ENCODE measurements around the gene C16orf96.

The C16orf96 gene

DNA sequence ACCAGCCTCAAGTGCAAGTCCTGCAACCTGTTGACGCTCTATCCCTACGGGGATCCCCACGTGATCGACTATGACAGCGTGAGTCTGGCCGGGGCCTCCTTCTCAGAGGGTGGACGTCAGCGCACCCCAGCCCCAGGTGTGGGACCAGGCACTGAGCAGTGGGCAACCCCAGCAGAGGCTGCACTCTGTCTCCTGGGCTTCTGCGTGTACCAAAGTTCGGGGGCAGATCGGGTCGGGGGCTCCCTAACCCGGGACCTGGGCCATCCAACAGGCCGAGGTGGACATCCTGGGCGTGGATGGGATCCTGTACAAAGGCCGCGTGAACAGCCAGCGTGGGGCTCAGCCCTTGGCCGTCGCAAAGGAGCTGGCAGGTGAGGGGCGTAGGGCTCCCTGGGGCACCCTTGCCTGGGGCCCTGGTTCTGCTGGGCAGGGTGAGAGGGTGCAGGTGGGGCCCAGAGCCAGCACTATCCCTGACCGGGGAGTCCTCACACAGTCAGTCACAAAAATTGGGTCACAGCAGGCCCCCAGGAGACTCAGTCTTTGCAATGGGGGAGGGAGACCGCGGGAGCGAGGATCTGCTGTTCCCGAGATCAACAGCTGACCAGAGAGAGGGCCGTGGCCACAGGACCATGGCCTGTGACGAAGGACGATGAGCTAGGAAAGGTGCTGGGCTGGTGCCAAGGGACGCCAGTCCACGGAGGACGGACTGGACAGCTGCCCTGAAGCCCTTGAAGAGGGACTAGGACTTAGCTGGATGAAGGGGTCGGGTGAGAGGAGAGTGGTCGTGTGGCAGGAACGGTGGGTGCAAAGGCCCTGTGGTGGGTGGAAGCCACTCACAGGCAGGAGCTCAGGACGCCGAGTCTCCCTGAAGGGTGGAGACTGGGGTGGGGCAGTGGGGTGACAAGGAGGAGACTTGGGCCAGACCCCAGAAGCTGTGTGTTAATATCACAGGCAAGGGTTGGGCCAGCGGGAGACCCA, 38.6 kb downstream of the C16orf96 start:
- in situ Hi-C loops (cut with HindIII; ENCODE audit: low sequenced_read_pairs), result no loop called here

DNA sequence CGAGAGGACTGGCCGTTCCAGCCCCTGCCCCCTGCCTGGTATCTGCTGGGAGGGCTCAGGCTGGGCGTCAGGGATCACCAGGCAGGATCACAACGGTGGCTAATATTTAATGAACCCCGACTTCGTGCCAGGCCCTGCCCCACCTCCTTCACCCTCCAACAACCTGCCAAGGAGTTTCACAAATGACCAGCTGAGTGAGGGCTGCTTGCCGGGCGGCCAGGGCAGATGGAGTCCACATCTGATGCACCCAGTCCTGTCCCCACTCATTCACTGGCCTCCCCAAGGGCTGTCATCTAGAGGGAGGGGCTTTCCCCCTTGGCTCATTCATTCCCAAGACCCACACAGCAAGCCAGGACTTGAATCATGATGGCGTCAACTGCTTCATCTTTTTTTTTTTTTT, 41.0 kb downstream of the C16orf96 start:
- in situ Hi-C loops (cut with HindIII; ENCODE audit: low sequenced_read_pairs), result no loop called here

DNA sequence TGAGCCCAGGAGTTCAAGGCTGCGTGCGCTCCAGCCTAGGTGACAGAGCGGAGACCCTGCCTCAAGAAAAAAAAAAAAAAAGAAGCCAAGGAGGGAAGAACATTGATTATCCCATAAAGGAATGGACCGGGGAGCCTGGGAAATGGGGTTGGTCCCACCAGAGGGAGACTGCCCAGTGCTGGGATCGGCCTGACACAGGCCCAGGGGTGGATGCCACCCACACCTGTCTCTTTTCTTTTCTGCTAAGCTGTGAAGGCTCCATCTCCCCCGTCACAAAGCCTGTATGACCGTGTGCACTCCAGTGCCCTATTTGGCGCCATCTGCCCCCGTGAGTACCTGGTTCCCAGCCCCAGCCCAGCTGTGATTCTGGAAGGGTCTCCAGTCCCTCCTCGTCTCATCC, 42.9 kb downstream of the C16orf96 start:
- in situ Hi-C loops (cut with HindIII; ENCODE audit: low sequenced_read_pairs), result no loop called here

DNA sequence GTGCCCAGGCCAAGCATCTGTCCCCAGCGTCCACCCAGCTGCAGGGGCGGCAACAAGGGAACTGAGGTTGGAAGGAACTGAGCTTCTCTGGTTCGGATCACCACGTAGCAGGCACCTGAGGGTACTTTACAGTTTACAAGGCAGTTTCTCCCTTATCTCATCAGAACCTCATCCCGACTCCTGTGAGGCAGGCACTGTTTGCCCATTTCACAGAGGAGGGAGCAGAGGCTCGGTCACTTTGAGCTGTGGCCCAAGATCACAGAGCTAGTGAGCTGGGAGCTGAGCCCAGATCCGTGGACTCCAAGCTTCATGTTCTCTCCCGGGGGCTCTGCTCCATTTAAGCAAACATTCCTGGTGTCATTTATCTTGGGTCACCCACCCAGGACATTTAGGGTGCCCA, 43.4 kb downstream of the C16orf96 start:
- in situ Hi-C loops (cut with HindIII; ENCODE audit: low sequenced_read_pairs), result no loop called here

DNA sequence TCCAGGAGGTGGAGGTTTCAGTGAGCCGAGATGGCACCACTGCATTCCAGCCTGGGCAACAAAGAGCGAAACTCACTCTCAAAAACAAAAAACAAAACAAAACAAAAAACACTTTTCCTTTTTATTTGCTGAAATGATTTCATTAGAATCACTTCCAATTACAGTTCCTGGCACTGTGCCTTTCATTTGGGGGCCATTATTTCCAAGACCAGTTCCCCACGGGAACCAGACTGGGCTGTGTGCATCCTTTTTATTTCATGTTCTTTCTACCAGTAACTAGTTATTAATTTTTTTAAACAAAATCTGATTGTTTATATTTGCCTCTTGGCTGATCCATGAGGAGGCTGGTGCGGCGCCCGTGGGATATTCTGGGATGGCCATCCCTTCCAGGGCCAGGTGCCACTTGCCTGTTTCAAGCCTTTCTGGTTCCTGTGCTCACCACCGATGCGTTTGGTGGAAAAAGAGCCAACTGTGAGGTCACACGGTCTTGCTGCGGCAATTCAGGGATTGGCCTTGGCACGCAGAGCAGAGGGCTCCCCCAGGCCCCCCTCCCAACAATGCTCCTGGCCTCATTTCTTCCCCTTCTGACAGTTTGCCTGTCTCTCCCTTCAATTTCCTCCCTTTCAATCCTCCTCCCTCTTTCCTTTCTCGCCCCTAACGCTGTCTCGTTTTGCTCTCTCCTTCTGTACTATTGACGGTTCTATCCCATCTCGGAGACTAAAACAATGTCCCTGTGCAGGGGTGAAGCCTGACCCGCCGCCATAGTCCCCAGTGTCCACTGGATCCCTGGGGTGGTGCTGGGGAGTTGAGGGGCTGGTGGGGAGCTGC, 45.1 kb downstream of the C16orf96 start:
- in situ Hi-C loops (cut with HindIII; ENCODE audit: low sequenced_read_pairs), result no loop called here

DNA sequence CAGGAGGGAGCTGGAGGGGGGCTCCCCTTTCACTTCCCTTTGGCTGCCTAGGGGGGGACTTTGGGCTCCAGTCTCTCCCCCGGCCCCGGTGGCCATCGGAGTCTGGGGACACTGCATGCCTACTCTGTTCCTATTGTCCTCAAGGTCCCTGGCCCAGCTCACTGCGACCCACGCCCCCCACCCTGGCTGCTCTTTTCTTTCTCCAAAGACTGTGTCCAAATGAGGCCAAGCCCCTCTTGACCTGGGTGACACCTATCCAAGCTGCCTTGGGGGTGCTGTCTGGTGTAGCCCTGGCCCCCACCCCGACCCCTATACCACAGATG, 45.7 kb downstream of the C16orf96 start:
- in situ Hi-C loops (cut with HindIII; ENCODE audit: low sequenced_read_pairs), result no loop called here

DNA sequence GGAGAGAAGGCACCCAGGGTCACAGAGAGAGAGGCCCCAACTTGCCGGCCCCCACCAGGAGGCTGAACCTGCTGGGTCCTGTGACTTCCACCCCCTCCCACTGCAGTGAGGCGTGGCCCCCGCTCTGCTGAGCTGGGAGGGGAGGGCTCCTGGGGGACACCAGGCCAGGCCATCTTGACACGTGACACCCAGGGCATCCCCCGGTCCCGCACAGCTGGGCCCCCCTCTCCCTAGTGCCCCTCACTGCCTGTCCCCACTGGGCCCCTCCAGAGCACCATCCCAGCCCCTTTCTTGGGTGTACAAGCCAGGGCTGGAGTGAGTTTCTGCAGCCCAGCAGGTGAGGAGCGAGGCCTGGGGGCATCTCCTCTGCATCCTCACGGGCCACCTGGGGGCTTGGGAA, 46.2 kb downstream of the C16orf96 start:
- in situ Hi-C loops (cut with HindIII; ENCODE audit: low sequenced_read_pairs), result no loop called here

DNA sequence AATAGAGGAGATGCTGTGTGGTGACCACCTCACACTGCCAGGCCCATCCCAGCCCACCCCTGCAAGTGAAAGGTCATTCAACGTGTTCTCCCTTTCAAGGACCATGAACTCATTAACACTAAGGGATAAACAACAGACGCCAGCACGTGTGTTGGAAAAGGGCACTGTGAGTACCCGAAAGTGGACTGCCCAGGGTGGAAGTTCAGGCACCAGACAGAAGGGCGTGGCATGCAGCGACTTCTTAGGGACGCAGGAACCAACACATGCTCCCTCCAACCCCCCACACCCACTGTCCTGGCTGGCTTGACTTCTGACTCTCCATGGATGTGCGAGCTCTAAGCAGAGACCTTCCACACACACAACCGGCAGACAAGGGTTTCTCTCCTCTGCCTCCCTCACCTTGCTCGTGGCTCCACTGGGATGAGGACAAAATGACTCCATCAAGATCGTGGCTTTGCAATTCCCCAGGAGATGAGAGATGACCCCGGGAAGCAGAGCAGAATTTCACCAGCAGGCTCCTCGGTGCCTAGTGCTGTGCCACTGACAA, 47.6 kb downstream of the C16orf96 start:
- in situ Hi-C loops (cut with HindIII; ENCODE audit: low sequenced_read_pairs), result no loop called here

DNA sequence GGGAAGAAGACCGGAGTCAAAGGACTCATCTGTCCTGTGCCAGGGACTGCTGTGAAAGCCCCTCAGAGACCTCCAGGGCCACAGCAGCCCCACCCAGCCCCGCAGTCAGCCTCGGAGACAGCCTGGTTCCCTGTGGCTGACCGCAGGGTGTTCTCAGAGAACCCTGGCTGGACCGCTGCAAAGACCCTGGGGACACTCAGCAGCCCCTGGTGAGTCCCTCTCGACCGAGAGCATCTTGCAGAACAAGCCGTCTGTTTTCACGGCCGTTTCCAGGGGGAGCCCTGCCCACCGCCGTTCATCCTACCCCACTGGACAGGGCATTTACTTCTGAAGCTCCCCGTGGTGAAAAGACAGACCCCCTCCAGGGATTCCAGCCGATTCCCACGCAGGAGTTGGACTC, 48.3 kb downstream of the C16orf96 start:
- in situ Hi-C loops (cut with HindIII; ENCODE audit: low sequenced_read_pairs), result no loop called here

DNA sequence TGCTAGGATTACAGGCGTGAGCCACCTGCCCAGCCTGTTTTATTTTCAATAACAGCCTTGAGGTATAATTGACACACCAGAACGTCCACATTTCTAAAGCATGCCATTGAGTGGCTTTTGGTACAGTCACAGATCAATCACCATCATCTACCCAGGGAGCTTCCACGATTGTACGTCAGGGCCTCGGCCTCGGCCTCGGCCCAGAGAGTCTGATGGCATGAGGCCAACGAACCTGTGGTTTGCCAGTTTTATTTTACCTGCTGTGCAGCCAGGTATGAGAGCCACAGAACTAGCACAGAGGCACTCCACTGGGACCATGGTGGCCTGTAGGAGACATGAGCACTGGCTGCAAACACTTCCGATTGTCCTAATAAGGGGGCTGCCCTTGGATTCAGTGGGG, 50.2 kb downstream of the C16orf96 start:
- in situ Hi-C loops (cut with HindIII; ENCODE audit: low sequenced_read_pairs), result no loop called here

DNA sequence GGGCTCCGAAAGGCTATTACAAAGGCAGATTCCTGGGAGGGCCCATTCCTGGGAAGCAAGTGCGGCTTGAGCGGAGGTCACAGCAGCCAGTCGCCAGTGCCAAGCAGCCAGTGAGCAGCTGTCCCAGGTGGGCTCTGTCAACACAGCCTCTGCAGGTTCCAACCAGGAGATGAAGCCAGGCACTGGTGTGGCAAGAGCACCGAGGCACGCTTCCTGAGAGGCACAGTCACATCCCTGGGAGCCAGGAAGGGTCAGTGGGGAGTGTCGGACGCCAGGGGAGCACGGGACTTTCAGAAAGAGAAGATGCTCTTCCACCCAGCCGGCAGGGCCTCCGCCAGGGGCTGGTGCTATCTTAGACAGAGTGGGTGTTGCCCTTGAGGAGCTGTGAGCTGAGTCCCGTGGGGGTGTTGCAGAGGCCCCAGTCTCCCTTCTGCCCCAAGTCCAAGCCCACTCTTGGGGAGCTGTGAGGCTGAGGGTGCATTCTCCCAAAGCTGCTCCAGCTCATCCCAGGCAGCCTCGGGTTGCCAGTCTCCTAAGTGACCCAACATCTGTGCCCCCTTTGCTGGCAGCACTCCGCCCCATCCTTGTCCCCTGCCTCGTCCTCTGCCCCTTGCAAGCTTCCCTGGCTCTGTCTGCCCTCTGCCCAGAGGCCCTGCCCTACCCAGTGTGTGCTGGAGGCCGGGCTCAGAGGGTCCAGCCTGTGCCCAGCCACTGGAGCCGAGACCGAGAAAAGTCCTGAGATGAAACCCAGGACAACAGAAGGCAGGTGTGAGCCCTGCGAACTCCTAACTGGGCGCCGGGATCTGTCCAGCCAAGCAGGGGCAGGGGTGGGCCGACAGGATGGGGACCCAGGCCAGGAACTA, 51.9 kb downstream of the C16orf96 start:
- in situ Hi-C loops (cut with HindIII; ENCODE audit: low sequenced_read_pairs), result no loop called here

DNA sequence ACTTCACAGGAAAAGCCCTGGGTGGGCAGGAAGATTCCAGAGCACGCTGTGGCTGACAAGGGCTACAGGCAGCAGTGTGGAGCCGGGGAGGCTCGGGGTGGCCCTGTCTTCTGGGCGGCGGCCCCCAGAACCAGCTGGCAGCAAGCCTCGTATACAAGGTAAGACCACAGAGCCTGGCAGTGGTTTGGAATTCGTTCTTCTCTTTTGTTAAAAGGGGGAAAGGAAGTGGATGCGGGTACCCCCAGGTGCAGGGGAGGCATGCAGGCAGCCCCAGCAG, 52.5 kb downstream of the C16orf96 start:
- in situ Hi-C loops (cut with HindIII; ENCODE audit: low sequenced_read_pairs), result no loop called here

DNA sequence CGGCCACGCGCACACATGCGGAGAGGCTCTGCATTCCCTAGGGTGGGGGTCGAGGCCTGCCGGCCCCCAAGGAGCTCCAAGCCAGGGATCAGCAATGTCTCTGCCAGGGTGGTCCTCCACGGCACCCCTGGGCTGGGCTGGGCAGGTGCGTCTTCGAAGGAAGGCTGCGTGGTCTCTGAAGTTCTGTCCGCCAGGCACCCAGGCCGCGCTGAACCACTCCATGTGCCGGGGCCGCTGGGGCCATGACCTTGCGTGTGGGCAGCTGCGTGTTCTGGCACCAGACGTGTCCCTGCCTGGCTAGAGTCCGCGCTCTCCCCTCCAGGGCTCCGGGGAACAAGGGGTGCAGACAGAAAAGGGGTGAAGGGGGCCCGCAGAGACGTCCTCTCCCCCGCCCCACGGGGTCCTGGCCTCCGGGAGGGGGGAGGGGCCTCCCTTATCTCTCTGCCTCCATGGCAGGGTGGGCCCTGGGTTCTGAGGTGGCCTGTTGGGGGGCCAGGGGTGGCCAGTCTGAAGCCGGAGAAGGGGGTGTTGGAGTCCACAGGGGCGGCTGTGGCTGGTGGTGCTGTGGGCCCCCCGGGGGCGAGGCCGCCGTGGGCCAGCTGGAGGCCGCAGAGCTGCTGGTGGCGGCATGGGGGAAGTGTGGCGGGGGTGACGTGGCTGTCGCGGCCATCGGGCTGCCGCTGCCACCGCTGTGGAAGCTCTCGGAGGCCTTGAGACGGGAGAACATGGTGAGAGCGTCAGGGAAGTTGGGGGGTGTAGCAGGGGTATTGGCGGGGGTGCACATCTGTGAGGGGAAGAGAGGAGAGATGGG, 53.3 kb downstream of the C16orf96 start:
- in situ Hi-C loops (cut with HindIII; ENCODE audit: low sequenced_read_pairs), result no loop called here

DNA sequence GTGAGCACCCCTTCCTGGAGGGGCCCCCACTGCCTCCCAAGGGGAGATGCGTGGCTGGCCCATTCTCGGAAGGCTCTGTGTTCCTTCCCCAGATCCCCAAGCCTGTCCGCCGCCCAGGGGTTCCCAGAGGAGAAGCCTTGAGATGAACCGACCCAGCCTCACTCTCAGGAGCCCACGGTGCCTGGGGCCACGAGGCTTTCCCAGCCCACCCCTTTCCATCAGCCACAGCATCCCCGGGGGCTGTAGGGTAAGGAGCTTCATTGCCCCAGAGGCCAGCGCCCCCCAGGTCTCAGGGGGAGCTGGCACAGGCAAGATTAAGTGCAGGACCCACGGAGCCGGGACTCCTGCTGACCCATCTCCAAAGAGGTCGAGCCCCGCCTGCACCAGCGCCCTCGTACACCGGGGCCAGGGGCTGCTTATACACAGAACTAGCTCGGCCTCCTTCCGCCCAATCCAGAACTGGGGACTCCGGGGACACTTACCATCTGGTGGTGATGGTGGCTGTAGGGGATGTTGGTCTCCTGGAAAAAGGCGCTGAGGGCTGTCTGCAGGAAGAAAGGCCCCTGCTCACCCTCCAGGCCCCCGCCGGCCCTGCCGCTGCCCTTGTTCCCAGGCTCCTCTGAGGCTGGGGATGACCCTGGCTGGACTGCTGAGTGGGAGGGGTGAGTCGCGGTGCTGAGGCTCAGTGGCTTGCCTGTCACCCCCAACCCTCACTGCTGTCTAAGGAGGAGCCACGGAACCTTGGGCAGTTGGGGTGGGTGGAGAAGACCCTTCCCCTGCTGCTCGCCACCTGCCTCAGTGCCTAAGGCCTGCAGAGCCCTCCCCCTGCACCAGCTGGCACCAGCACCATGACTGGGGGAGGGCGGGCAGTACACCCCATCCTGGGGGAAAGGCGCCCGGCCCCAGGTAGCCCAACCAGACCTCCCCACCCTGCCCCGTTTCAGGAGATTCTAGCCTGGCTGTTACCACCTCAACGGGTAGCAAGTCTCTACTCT, 54.2 kb downstream of the C16orf96 start:
- in situ Hi-C loops (cut with HindIII; ENCODE audit: low sequenced_read_pairs), result no loop called here

DNA sequence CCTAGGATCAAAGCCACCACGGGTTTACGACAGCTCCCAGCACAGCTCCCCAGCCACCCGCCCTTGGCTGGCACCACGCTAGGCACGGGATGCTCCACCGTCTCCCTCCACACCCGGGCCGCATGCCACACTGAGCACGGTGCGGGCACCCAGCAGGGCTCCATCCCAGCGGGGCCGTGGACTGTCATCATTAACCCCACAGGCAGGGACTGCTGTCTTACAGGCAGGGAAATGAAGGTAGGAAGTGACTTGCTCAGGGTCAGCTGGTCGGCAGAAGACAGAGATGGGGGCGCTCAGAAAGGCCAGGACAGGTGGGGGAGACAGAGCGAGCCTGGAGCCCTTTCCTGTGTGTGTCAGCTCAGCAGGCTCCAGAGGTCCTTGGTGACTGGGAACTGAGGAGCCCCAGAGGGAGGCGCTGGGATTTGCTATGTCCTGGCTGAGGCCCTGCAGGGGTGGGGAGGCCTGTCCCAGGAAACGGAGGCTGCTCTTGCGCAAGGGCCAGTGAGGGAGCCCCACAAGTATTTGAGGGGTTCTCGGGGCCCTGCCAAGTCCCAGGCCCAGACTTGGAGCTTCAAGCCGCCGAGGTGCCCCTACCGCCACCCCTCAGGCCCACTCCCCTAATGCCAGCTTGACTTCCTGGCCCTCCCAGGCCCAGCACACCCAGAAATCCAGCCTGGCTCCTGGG, 55.3 kb downstream of the C16orf96 start:
- in situ Hi-C loops (cut with HindIII; ENCODE audit: low sequenced_read_pairs), result no loop called here

DNA sequence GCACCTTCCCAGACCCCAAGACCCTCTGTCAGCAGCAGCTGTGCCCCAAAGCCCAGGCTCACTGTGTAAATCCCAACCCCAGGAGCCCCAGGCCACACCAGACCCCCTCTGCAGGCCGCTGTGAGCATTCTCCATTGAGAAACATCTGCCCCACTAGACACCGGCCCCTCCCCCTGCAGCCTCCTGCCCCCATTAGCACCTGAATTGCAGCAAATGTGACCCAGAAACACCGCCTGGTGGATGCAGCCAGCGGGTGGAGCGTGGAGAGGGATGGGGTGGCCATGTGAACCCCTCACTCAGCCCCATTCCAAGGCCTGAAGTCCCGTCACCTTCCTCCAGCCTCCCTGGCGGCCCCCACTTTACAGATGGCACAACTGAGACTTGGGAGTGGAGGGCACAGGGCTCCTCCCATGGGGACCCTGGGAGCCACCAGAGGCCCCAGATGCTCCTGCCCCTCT, 56.4 kb downstream of the C16orf96 start:
- in situ Hi-C loops (cut with HindIII; ENCODE audit: low sequenced_read_pairs), result no loop called here

DNA sequence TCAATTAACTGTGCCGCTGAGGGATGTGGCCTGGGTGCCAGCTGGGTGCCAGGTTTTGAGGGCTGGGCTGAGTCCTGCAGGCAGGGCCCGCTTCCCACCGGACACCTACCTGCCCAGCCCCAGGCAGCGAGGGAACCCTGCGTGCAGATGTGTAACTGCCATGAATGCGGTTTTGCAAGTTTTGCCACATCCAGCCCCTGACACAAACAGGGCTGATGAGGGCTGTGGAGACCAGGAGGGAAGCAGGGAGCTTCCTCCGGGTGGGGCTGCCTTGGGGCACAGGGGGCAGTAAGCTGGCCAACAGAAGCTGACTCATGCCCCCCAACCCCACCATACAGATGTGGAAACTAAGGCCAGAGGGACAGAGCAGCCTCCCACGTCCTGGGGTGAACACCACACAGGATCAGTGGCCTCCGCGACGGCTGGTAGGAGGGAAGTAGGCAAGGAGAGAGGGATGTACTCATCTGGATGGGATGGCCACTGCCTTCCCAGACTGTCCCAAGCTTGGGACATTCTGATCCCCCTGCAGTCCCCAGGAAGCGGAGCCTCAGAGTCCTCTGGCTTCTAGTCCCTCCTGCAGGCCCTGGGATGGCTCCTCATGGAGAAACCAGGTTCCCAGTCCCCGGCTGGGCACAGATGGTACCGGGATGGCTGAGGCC, 57.0 kb downstream of the C16orf96 start:
- in situ Hi-C loops (cut with HindIII; ENCODE audit: low sequenced_read_pairs), result no loop called here

Measured in DLD1 (cell line).